ENCODE data around the gene SIGLEC11.

SIGLEC11 gene

GRCh38 chr19:49939721-49940481, 21.1 kb downstream of the SIGLEC11 start:
- peaks cover 6% of the 10 kb centered on the region; the same call in 1 of the 2 replicates for H3K4me1 ChIP-seq (ENCODE audit: insufficient read depth, low read length)
- no peak overlapping the region for H3K4me2 ChIP-seq (ENCODE audit: insufficient read depth, low read length)
- peaks cover 5% of the 10 kb centered on the region; the same call in 1 of the 2 replicates for H4K20me1 ChIP-seq (ENCODE audit: insufficient read depth, low read length)
- no peaks in the 10 kb centered on the region for H3K9me3 ChIP-seq (ENCODE audit: insufficient read depth, low read length, severe bottlenecking)
- no peaks in the 10 kb centered on the region for H3K79me2 ChIP-seq (ENCODE audit: insufficient read depth, low read length)
- DNase-seq (no peak), ATAC-seq (ENCODE audit: insufficient read depth, low read depth) (peak; percentile 27; the same call in 1 of the 3 replicates)
- TF ChIP-seq CTCF (IDR thresholded peaks at IDR 0.05; ENCODE audit: borderline replicate concordance, extremely low read depth, low read length, poor library complexity, severe bottlenecking) = peak; percentile 44
- TF ChIP-seq EZH2 (IDR thresholded peaks at IDR 0.05; ENCODE audit: borderline replicate concordance, low read depth, low read length, severe bottlenecking) = no peak
- no peak overlapping the region for H2AFZ ChIP-seq (ENCODE audit: low read depth, low read length)
- no peak overlapping the region for H3K4me3 ChIP-seq (ENCODE audit: low read depth in 1 of 2, low read length in 2 of 2)
- no peaks in the 10 kb centered on the region for H3K36me3 ChIP-seq (ENCODE audit: insufficient read depth, low read length)
- no peak overlapping the region for H3K9ac ChIP-seq (ENCODE audit: low read depth, low read length)
- H3K27me3 ChIP-seq (ENCODE audit: insufficient read depth, low read length, poor library complexity) = no peaks in the 10 kb centered on the region
- H3K27ac ChIP-seq (ENCODE audit: low read length) = no peak overlapping the region

GRCh38 chr19:49938662-49939061, 22.3 kb downstream of the SIGLEC11 start:
- no peak overlapping the region for H2AFZ ChIP-seq (ENCODE audit: low read depth, low read length)
- no peaks in the 10 kb centered on the region for H3K9me3 ChIP-seq (ENCODE audit: insufficient read depth, low read length, severe bottlenecking)
- TF ChIP-seq CTCF (IDR thresholded peaks at IDR 0.05; ENCODE audit: borderline replicate concordance, extremely low read depth, low read length, poor library complexity, severe bottlenecking) (no peak), EZH2 (IDR thresholded peaks at IDR 0.05; ENCODE audit: borderline replicate concordance, low read depth, low read length, severe bottlenecking) (no peak)
- no peak overlapping the region for H3K4me2 ChIP-seq (ENCODE audit: insufficient read depth, low read length)
- no peak overlapping the region for H3K9ac ChIP-seq (ENCODE audit: low read depth, low read length)
- H3K27me3 ChIP-seq (ENCODE audit: insufficient read depth, low read length, poor library complexity) = no peaks in the 10 kb centered on the region
- DNase-seq (no peak), ATAC-seq (ENCODE audit: insufficient read depth, low read depth) (no peak)
- H3K4me1 ChIP-seq (ENCODE audit: insufficient read depth, low read length) = peaks cover 6% of the 10 kb centered on the region; the same call in 1 of the 2 replicates
- H3K79me2 ChIP-seq (ENCODE audit: insufficient read depth, low read length) = peaks cover 2% of the 10 kb centered on the region; the same call in 1 of the 2 replicates
- H3K36me3 ChIP-seq (ENCODE audit: insufficient read depth, low read length) = peaks cover under 1% of the 10 kb centered on the region; the same call in 1 of the 2 replicates
- H3K4me3 ChIP-seq (ENCODE audit: low read depth in 1 of 2, low read length in 2 of 2) = no peak overlapping the region
- H3K27ac ChIP-seq (ENCODE audit: low read length) = no peak overlapping the region
- H4K20me1 ChIP-seq (ENCODE audit: insufficient read depth, low read length) = peaks cover 6% of the 10 kb centered on the region; the same call in 1 of the 2 replicates

- Histone ChIP-seq H3K4me2 (ENCODE audit: insufficient read depth, low read length) (peak overlapping the region; percentile 42; the same call in 1 of the 2 replicates), H3K4me1 (ENCODE audit: insufficient read depth, low read length) (peaks cover 8% of the 10 kb centered on the region; the same call in 1 of the 2 replicates), H3K36me3 (ENCODE audit: insufficient read depth, low read length) (peaks cover 8% of the 10 kb centered on the region), H3K27ac (ENCODE audit: low read length) (no peak overlapping the region), H4K20me1 (ENCODE audit: insufficient read depth, low read length) (peaks cover 14% of the 10 kb centered on the region; the same call in 1 of the 2 replicates), H2AFZ (ENCODE audit: low read depth, low read length) (peak overlapping the region; percentile 52; the same call in 1 of the 2 replicates), H3K79me2 (ENCODE audit: insufficient read depth, low read length) (peaks cover 9% of the 10 kb centered on the region; the same call in 1 of the 2 replicates), H3K27me3 (ENCODE audit: insufficient read depth, low read length, poor library complexity) (no peaks in the 10 kb centered on the region), H3K9ac (ENCODE audit: low read depth, low read length) (no peak overlapping the region), H3K9me3 (ENCODE audit: insufficient read depth, low read length, severe bottlenecking) (no peaks in the 10 kb centered on the region), H3K4me3 (ENCODE audit: low read depth in 1 of 2, low read length in 2 of 2) (no peak overlapping the region)
- TF ChIP-seq CTCF (IDR thresholded peaks at IDR 0.05; ENCODE audit: borderline replicate concordance, extremely low read depth, low read length, poor library complexity, severe bottlenecking) = peak; percentile 95
- no peak for TF ChIP-seq EZH2 (IDR thresholded peaks at IDR 0.05; ENCODE audit: borderline replicate concordance, low read depth, low read length, severe bottlenecking)
- DNase-seq (peak; percentile 71), ATAC-seq (ENCODE audit: insufficient read depth, low read depth) (peak; percentile 57)
These were observed 23.1 kb downstream of the SIGLEC11 start for GRCh38 chr19:49937750-49938381.

Data from DND-41 (cell line).